GM21786 (cell line): Measurements from ENCODE around the gene ISOC1.

ENCODE experiments used
- ATAC-seq: cut with Tn5 transposase; IDR thresholded peaks from one replicate; pipeline ENCODE4 v1.9.1; 2021; ENCODE audit not compliant: unreplicated experiment

Gene ISOC1

DNA sequence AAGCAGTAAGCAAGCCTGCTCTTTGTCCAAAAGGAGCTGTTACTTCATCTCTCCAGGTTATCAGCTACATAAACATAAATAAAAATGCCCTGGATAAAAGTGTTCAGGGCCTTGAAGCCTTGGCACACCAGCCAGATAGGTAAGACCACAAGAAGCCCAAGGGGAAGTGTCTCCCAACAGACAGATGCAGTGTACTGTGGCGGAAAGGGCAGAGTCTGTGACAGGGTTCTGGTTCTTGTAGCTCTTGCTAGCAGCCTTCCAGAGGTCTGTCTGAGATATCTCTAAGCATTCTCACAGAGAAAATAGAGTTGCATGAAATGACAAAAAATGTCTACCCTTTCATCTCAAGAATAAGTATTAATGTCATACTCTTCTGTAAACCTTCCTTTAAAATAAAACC is 30.1 kb downstream of the ISOC1 start:
- ATAC-seq, result no peak

DNA sequence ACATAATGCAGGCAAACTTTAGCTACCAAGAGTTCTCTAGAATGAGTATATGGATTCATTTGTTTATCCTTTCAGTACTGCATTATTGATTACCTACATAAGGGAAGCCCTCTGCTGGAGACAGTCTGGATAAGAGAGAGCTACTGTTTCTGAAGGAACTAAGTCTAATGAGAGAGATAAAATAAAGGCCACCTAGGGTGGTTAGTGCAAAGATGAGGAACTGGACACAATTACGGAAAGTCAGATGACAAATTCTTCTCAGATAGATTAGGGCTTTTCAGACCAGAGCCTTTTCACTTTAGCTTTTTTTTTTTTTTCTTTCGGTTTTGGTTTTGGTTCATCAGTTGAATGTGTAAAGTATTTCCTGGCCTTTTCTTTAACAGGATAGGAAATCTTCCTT is 31.3 kb downstream of the ISOC1 start:
- peak; percentile 83 for ATAC-seq

DNA sequence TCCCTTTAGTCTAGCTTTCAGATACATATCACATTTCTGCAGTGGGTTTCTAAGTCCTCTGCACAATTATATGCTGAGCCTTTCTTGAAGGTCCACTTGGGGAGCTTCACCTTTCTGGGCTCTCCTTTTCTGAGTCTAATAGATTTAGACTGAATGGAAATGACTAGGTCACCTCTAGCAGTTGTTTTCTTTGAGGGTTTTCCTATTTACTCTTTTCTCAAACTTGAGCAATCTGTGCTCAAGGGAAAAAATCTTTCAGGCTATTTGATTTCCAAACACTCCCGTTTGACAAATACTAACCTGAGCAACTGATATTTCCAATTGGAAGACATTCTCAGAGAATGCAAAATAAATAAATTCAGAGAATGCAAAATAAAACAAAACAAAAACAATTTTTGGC is 39.0 kb downstream of the ISOC1 start:
- ATAC-seq, result no peak

DNA sequence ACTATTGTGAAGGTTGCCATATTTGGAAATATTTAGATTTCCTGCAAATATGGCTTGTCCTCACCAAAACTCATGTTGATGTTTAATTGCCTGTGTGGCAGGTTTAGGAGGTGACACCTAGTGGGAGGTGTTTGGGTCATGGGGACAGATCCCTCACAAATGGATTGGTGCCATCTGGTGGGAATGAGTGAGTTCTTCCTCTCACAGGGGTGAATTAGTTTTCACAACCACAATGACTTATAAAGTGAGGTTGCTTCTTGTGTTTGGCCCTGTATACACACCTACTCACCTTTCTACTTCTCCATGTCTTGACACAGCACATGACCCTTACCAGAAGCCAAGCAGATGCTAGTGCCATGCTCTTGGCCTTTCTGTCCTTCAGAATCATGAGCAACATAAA is 41.1 kb downstream of the ISOC1 start:
- ATAC-seq, result peak; percentile 80

DNA sequence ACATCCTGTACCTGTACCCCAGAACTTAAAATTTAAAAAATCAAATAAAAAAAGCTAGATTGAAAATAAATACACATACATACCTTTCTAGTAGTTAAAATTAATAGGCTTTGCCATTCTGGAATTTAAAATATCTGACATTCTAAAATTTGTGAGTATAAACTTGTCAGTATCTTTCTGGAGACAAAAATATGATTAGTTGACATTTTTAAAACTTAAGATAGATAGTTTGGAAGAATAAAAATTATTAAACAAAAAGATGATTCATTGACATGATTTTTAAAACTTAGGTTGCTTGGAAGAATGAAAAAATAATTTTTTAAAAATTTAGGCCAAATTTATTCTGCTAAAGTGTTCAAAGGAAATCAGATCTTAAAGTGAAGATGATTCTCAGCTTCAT is 43.1 kb downstream of the ISOC1 start:
- no peak for ATAC-seq

DNA sequence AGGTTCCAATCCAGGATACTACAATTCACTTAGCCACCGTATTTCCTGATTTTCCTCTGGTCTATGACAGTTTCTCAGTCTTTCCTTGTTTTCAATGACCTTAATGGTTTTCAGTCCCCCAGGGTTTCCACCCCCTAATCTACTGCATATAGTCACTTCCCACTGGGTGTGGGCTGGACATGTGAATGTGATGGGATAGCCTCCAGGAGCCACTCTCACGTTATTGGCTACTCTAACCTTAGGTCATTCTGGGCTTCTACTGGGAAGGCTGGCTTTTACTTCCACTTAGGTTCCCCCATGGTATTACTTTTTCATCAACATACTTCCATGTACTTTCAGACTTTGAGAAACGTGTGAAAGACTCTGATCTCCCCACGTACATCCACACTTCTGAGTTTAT is 46.5 kb downstream of the ISOC1 start:
- ATAC-seq, result no peak

DNA sequence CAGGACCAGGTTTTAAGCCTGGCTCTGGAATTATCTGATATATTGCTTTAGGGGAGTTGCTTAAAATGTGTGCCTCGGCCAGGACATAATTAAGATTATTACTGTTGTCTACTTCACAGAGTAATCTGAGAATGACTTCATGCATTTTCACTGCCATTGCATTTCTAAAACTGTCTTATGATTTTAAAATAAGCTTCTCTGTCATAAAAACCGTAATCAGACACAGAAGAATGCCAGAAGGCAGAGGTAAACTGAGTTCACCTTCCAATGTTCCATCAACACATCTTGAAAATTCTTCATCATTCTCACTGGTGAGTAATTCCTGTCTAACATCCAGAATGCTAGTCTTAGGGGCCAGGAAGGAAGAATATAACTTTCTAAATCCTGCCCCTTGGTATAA is 47.1 kb downstream of the ISOC1 start:
- no peak for ATAC-seq

DNA sequence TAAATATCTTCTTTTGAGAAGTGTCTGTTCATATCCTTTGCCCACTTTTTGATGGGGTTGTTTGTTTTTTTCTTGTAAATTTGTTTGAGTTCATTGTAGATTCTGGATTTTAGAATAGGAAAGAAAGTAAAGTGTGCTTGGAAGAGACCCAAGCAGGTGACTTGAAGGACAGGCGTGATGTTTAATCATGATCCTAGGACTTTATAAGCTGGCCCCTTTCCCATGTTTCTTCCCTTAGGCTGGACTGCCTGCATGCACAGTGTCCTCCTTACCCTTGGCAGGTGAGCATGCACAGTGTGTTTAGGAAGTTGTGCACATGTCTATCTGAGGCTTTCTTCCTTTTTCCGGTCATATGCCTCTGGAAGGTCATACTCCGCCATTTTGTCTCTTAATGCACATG is 61.3 kb downstream of the ISOC1 start:
- no peak for ATAC-seq

DNA sequence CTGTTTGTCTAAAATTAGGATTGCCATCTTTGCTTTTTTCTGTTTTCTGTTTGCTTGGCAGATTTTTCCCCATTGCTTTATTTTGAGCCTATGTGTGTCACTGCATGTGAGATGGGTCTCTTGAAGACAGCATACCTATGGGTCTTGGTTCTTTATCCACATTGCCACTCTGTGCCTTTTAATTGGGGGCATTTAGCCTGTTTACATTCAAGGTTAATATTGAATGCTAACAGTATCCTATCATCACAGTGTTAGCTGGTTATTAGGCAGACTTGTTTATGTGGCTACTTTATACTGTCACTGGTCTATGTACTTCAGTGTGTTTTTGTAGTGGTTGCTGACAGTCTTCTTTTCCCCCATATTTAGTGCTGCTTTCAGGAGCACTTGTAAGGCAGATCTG is 67.3 kb downstream of the ISOC1 start:
- no peak for ATAC-seq
